PFSK-1 (cell line): ENCODE measurements around the gene ZHX3.

Experiments used
- FOXP2 ChIP-seq: optimal IDR thresholded peaks from 2 replicates; pipeline ENCODE3; 2011; ENCODE audit warnings: borderline replicate concordance, control low read depth, inconsistent platforms; ENCODE audit not compliant: insufficient read depth; ENCODE audit errors: extremely low read length, extremely low read depth
- POLR2AphosphoS5 ChIP-seq: IDR thresholded peaks from 2 replicates; pipeline ENCODE4 v1.6.1; 2012; ENCODE audit warnings: low read depth, mild to moderate bottlenecking, control low read depth, low read length, moderate library complexity
- REST ChIP-seq, 2 experiments: IDR thresholded peaks; 2 replicates each; pipeline versions ENCODE4 v1.6.1 to v1.8.0; 2011 to 2012; ENCODE audit warnings: low read depth in 2 of 2, low read length in 2 of 2, control low read depth in 1 of 2, inconsistent platforms in 1 of 2, mild to moderate bottlenecking in 1 of 2, moderate library complexity in 1 of 2; ENCODE audit not compliant: insufficient read depth in 1 of 2
- SIN3A ChIP-seq: IDR thresholded peaks from 2 replicates; pipeline ENCODE4 v1.6.1; 2012; ENCODE audit warnings: mild to moderate bottlenecking, low read length, moderate library complexity, borderline replicate concordance; ENCODE audit not compliant: insufficient read depth
- TAF1 ChIP-seq: IDR thresholded peaks from 2 replicates; pipeline ENCODE4 v1.6.1; 2012; ENCODE audit warnings: low read length, control low read depth, borderline replicate concordance; ENCODE audit not compliant: insufficient read depth

The ZHX3 gene

GRCh38 chr20:41349266-41349665, 31.7 kb upstream of the ZHX3 start:
- TF ChIP-seq SIN3A (no peak), REST (IDR thresholded peaks at IDR 0.05; ENCODE audit: insufficient read depth in 1 of 2, low read depth in 2 of 2, low read length in 2 of 2) (no peak), POLR2AphosphoS5 (no peak), FOXP2 (no peak), TAF1 (no peak)

- TF ChIP-seq POLR2AphosphoS5: no peak
- no peak for TF ChIP-seq SIN3A
- TF ChIP-seq REST (IDR thresholded peaks at IDR 0.05; ENCODE audit: insufficient read depth in 1 of 2, low read depth in 2 of 2, low read length in 2 of 2): no peak
- no peak for TF ChIP-seq FOXP2
- TF ChIP-seq TAF1: no peak
Measured at GRCh38 chr20:41348430-41349172, 31.1 kb upstream of the ZHX3 start.

GRCh38 chr20:41347523-41348429, 30.2 kb upstream of the ZHX3 start:
- TF ChIP-seq FOXP2 (no peak), POLR2AphosphoS5 (no peak), SIN3A (no peak), TAF1 (no peak), REST (IDR thresholded peaks at IDR 0.05; ENCODE audit: insufficient read depth in 1 of 2, low read depth in 2 of 2, low read length in 2 of 2) (no peak)

- no peak for TF ChIP-seq TAF1
- no peak for TF ChIP-seq SIN3A
- TF ChIP-seq REST (IDR thresholded peaks at IDR 0.05; ENCODE audit: insufficient read depth in 1 of 2, low read depth in 2 of 2, low read length in 2 of 2): no peak
- no peak for TF ChIP-seq POLR2AphosphoS5
- no peak for TF ChIP-seq FOXP2
Measured at GRCh38 chr20:41345729-41346067, 28.2 kb upstream of the ZHX3 start.
